Activated T-cell treated with anti-CD3 and anti-CD28 coated beads for 24 hours (primary cell): Measurements from ENCODE around the gene SRPX2.

Source experiments
- DNase-seq: peaks from one replicate; pipeline ENCODE4 v3.0.0-alpha.2; 2020; ENCODE audit warnings: low read depth

Gene SRPX2

DNA sequence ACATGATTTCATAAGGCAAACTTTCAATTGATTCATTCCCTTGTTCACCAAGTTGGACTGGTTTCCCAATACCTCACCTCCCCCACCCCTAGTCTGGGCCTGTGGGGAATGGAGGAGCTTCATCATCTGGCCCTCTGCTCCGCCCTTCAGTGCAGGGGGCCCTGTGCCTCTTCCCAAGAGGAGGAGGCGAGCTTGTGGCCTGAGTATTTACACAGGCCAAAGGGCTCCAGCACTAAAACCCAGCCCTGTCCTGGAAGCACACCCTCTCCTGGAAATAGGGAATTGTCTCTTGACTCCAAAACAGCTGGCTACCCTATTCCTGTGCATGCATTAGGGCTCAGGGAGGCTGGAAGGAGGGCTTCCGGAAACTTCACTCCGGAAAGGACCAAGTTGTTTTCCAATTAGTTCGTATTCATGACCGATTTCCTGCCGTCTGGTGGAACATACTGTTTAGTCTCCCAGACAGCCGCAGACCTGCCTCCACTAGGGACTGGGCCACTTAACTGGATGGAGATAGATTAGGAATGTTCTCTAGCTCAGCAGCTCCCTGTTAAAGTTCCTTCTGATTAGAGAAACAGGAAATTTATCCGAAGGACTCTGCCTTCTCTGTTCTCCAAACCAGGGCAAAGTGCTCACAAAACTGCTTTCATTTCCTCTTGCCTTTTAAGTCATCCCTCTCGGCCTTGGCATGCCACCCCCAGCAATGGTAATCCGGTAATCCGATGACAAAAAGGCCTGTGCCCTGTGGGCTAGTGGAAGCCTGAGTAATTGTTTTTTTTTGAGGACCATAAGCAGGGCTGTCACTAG, 5.8 kb downstream of the SRPX2 start:
- DNase-seq: no peak

- DNase-seq: no peak
Measured at GRCh38 chrX:100650841-100651240, 6.8 kb downstream of the SRPX2 start.

- no peak for DNase-seq
Measured at GRCh38 chrX:100652266-100652665, 8.3 kb downstream of the SRPX2 start.

- no peak for DNase-seq
Measured at GRCh38 chrX:100654261-100654660, 10.3 kb downstream of the SRPX2 start.

GRCh38 chrX:100658941-100659381, 15.0 kb downstream of the SRPX2 start:
- no peak for DNase-seq

DNA sequence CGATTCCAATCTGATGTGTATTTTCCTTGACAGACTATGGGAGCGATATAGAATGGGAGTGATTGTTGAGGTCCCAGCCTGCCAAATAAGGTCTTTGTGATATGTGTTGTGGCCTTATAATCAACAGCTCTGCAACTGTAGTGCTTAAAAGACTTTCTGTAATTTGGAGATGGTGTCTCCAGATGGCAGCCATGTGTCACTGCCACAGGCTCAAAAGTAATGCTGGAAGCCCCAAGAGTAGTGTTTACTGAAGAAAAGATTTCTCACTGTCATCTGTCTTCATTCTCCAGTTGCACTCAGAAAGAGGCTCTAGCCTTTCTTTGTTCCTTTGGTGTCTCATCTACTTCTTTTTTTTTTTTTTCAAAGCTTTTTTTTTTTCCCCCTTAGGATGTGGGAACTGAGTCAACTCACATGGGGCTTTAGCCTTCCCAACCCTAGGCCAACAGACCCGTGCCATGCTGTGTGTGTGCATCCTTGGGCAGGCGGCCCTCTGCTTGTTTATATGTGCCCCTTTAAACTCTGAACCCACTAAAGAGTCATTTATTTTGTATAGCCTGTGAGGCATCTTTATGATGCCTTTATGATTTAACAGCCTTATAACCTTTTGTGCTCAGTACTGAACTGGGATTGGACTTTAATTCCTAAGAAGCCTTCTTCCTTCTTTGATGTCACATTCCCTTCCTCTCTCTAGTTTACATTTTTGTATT, 15.6 kb downstream of the SRPX2 start:
- no peak for DNase-seq

DNA sequence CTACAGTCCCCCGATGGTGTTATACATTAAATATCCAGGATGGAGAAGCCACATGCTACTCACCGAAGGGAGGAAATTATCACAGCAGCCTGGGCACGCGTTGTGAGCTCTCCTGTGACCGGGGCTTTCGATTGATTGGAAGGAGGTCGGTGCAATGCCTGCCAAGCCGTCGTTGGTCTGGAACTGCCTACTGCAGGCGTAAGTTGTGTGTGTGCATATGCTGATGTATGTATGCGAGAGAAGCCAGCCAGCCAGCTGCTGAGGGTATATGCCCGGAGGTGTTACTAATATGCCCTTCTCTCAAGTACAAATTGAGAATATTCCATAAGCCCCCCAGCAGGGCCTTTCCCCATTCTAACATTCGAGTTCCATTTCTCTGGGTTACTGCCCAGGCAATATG, 18.2 kb downstream of the SRPX2 start:
- no peak for DNase-seq

GRCh38 chrX:100662796-100663195, 18.8 kb downstream of the SRPX2 start:
- DNase-seq: no peak

DNA sequence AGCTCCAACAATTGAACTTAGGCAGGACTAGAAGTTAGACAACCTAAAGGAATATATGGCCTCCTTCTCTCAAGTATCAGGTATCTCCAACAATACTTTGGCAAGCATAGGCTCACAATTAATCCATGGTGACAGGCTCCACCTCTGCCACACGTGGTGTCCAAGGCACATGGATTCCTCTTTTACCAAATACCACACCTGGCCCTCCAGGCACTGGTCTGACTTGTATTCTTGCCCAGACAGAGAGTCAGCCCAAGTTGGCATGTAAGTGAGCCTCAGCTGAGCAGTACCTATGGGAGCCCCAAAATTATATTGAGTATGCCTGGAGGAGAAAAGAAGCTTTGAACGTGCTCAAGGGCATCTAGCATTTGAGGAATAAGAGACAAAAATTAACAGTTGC, 19.6 kb downstream of the SRPX2 start:
- DNase-seq: no peak

GRCh38 chrX:100672966-100673365, 29.0 kb downstream of the SRPX2 start:
- no peak for DNase-seq

- DNase-seq: no peak
Measured at GRCh38 chrX:100673397-100673953, 29.5 kb downstream of the SRPX2 start.

DNA sequence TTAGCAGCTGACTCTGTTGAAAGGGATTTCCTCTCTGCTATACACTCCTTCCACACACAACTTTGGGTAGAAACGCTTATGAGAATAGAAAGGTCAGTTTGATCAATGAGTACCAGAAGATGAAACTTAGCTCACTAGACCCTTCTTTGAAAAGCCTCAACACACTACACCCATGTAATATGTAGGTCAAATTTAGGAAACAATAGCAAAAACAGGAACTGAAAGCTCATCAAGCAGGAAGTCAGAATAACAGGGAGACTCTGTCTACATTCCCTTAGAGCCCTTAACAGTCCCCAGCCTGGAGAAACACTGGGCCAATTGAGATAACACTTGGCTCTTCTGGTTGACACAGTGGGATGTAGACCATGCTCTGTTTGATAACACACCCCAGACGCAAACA, 30.7 kb downstream of the SRPX2 start:
- no peak for DNase-seq

DNA sequence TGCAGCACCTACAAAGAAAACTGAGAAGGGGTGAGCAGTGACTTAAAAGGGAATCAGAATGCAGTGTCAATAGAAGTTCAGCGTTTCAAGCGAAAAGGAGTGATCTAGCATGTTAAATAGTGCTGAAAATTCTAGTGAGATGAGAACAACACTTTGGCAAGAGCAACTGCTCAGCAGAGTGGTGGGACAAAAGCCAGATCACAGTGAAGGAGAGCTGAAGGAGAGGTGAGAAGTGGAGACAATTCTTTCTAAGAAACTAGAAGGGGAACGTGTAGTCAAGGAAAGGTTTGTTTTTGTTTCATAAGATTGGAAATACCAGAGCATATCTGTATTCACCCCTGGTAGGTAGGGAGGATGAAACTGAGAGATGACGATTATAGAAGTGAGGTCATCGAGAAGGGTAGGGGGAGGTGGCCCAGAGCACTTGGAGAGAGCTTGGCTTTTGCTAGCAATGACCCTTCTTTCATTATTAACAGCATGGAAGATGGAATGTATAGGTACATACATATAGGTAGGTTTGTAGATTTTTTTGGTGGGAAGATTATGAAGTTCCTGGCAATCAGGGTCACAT, 33.7 kb downstream of the SRPX2 start:
- no peak for DNase-seq

- DNase-seq: no peak
Measured at GRCh38 chrX:100680756-100681155, 36.8 kb downstream of the SRPX2 start.

- DNase-seq: no peak
Measured at GRCh38 chrX:100681599-100681998, 37.6 kb downstream of the SRPX2 start.

GRCh38 chrX:100682939-100683338, 38.9 kb downstream of the SRPX2 start:
- DNase-seq: no peak

DNA sequence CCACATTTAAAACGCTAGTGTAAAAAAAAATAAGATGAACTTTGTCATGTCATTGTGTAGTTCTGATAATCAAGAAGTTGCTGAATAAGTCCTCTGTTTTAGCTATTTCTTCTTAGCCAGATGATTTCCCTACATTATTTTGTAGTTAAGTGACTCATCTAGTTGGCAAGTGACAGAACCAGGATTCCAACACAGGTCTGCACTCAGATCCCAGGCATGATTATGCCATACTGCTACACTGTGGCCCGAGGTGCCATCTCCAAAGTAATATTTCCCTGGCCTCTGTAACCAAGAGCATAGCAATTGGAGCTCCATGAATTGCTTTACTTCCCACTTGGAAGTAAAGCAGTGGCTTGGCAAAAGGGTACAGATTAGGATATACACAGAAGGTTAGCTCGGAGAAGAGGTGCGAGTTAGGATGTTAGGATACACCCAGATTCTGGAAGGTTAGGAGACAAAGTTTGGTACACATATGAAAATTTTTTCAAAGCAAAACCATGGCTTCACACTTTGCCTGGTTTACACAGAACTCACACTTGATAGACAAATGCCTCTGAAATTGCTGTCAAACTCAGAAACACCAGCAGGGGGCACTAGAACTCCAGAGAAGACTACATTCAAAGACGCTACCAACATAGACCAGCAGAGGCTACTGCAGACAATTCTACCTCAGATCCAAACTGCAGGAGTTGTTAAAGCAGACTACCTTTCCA, 41.4 kb downstream of the SRPX2 start:
- DNase-seq: peak; percentile 55

GRCh38 chrX:100685997-100686305, 42.0 kb downstream of the SRPX2 start:
- DNase-seq: no peak

GRCh38 chrX:100687128-100687527, 43.1 kb downstream of the SRPX2 start:
- DNase-seq: no peak

DNA sequence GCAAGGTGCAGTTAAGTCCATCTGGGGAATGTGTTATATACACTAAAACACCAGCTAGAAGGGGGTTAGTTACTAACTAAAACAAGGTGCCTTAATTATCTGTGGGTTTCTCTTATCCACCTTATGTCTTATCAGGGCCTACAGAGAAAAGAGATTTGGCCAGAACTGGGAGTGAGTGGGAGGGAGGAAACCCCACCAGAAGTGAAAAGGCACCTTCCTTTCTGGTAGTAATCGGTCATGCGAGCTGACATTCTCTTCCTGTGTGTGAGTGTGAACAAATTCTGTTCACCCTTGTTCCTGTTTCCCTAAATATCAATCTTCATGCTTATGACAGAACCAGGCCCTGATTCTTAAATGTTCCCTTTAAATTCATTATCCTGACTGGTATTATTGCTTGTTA, 43.5 kb downstream of the SRPX2 start:
- no peak for DNase-seq

GRCh38 chrX:100695302-100695701, 51.3 kb downstream of the SRPX2 start:
- no peak for DNase-seq

GRCh38 chrX:100695991-100696390, 52.0 kb downstream of the SRPX2 start:
- no peak for DNase-seq
